Measurements from ENCODE around the gene KIF2C.
A peak's percentile ranks its signal among the peaks of the same experiment; 100 is the strongest.
"Not testable (repeated sequence)": the region's sequence is repeated elsewhere in the genome, so short reads cannot be mapped to it uniquely, and the experiment has no call there.

The KIF2C gene

DNA sequence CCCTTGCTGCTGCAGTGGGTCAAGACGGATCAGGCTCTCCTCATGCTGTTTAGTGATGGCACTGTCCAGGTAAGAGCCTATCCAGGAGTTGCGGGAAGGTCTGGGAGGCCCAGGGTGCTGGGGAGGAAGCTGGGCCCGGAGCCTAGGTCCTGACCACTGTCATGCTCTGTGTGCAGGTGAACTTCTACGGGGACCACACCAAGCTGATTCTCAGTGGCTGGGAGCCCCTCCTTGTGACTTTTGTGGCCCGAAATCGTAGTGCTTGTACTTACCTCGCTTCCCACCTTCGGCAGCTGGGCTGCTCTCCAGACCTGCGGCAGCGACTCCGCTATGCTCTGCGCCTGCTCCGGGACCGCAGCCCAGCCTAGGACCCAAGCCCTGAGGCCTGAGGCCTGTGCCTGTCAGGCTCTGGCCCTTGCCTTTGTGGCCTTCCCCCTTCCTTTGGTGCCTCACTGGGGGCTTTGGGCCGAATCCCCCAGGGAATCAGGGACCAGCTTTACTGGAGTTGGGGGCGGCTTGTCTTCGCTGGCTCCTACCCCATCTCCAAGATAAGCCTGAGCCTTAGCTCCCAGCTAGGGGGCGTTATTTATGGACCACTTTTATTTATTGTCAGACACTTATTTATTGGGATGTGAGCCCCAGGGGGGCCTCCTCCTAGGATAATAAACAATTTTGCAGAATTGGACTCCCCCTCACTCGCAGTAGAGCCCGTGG, 65.8 kb downstream of the KIF2C start:
- H3K27ac Mint-ChIP-seq = peak overlapping the region; percentile 65
- H3K36me3 Mint-ChIP-seq = peaks cover 11% of the 10 kb centered on the region
- no peaks in the 10 kb centered on the region for H3K9me3 Mint-ChIP-seq
- peaks cover 49% of the 10 kb centered on the region for H3K4me1 Mint-ChIP-seq
- no peaks in the 10 kb centered on the region for H3K27me3 Mint-ChIP-seq
- ATAC-seq (ENCODE audit: low read depth) (no peak), DNase-seq (ENCODE audit: low spot score in 2 of 2) (no peak)
- H3K4me3 Mint-ChIP-seq = no peak overlapping the region

GRCh38 chr1:44806025-44806703, 66.5 kb downstream of the KIF2C start:
- DNase-seq (ENCODE audit: low spot score in 2 of 2) (no peak), ATAC-seq (ENCODE audit: low read depth) (no peak)
- Mint-ChIP-seq H3K36me3 (peaks cover 11% of the 10 kb centered on the region), H3K4me3 (no peak overlapping the region), H3K27ac (no peak overlapping the region), H3K9me3 (no peaks in the 10 kb centered on the region), H3K4me1 (peaks cover 51% of the 10 kb centered on the region), H3K27me3 (no peaks in the 10 kb centered on the region)

DNA sequence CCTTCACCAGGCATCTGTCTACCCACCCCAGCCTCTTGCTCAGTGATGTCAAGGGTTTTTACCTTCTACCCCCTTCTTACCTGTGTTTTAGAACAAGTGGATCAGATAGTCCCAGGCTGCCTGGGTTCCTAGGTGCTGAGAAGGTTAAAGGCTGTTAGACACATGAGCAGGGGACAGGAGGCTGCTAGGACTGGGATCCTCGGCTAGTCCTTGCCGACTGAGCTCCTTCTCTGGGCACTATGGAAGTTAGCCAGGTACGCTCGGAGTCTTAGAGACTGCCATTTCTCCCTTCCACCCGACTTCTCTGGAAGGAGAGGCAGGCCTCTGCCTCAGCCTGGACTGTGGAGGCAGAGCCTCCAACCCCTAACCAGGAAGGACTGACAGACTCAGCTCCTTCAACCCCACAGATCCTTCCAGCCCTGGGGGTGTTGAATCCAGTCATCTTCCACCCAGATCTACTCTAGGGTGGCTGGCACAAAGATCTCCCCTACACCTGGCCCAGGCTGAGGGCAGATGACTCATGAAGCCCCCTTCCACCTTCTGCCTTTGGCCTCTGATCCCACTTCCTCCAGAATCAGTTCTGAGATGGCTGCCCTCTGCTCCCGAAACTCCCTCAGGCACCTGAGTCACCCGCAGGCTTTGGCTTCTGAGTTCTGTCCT, 67.2 kb downstream of the KIF2C start, which contains the start of gene DYNLT4:
DYNLT4 (minus strand) TSS at position 648 of the 660 bp plus-strand sequence. CDS start 683 bp downstream, outside the sequence.
- DNase-seq (ENCODE audit: low spot score in 2 of 2) = no peak
- peaks cover 11% of the 10 kb centered on the region for H3K36me3 Mint-ChIP-seq
- H3K27me3 Mint-ChIP-seq = no peaks in the 10 kb centered on the region
- no peak for ATAC-seq (ENCODE audit: low read depth)
- H3K27ac Mint-ChIP-seq = peak within 1 kb of the TSS; percentile 97
- no peaks in the 10 kb centered on the region for H3K9me3 Mint-ChIP-seq
- peak within 1 kb of the TSS; percentile 71 for H3K4me3 Mint-ChIP-seq
- peaks cover 54% of the 10 kb centered on the region for H3K4me1 Mint-ChIP-seq

DNA sequence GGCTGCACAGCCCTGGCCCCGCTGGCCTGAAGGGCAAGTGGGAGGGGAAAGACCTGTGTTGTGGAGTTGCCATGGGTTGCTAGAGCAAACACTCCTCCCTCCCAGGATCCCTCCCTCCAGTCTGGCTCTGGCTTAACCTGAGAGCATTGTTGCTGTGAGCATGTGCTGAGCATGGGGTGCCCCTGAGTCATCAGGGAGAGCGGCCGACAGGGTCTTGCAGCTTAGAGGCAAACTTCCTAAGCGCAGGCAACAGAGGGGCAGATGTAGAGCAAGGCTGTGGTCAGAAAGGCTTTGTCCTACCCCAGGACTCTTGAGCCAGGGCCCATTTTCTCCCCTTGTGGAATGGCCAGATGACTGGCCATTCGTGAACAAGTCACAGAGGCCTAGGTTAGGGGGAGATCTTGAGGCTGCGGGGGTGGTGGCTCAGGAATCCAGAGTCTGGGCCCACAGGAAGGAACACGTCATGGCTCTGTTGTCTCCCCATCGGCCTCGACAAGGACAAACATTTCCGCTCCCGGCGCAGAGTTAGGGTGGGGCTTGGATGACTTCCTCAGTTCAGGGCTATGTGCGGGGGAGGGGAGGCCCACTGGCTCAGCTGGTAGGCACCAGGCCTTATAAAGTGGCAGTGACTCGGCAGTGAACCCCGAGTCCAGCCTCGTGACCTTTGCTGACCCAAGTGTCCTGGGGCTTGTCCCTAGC, 67.9 kb downstream of the KIF2C start:
- no peaks in the 10 kb centered on the region for H3K9me3 Mint-ChIP-seq
- peak overlapping the region; percentile 71 for H3K4me3 Mint-ChIP-seq
- peak overlapping the region; percentile 97 for H3K27ac Mint-ChIP-seq
- H3K36me3 Mint-ChIP-seq = peaks cover 11% of the 10 kb centered on the region
- H3K27me3 Mint-ChIP-seq = no peaks in the 10 kb centered on the region
- DNase-seq (ENCODE audit: low spot score in 2 of 2) = peak in 1 of 2 donors; percentile 50
- H3K4me1 Mint-ChIP-seq = peaks cover 52% of the 10 kb centered on the region
- ATAC-seq (ENCODE audit: low read depth) = peak; percentile 61

GRCh38 chr1:44808063-44808937, 68.7 kb downstream of the KIF2C start, which contains the start of gene BTBD19:
Gene BTBD19, plus strand, starts transcription at chr1:44808523. Its CDS starts 298 bp downstream, at chr1:44808821.
- H3K9me3 Mint-ChIP-seq = no peaks in the 10 kb centered on the region
- H3K4me1 Mint-ChIP-seq = peaks cover 46% of the 10 kb centered on the region
- H3K27ac Mint-ChIP-seq = peak within 1 kb of the TSS; percentile 97
- H3K27me3 Mint-ChIP-seq = no peaks in the 10 kb centered on the region
- ATAC-seq (ENCODE audit: low read depth) = peak; percentile 18
- no peak for DNase-seq (ENCODE audit: low spot score in 2 of 2)
- peaks cover 7% of the 10 kb centered on the region for H3K36me3 Mint-ChIP-seq
- H3K4me3 Mint-ChIP-seq = peak within 1 kb of the TSS; percentile 71

DNA sequence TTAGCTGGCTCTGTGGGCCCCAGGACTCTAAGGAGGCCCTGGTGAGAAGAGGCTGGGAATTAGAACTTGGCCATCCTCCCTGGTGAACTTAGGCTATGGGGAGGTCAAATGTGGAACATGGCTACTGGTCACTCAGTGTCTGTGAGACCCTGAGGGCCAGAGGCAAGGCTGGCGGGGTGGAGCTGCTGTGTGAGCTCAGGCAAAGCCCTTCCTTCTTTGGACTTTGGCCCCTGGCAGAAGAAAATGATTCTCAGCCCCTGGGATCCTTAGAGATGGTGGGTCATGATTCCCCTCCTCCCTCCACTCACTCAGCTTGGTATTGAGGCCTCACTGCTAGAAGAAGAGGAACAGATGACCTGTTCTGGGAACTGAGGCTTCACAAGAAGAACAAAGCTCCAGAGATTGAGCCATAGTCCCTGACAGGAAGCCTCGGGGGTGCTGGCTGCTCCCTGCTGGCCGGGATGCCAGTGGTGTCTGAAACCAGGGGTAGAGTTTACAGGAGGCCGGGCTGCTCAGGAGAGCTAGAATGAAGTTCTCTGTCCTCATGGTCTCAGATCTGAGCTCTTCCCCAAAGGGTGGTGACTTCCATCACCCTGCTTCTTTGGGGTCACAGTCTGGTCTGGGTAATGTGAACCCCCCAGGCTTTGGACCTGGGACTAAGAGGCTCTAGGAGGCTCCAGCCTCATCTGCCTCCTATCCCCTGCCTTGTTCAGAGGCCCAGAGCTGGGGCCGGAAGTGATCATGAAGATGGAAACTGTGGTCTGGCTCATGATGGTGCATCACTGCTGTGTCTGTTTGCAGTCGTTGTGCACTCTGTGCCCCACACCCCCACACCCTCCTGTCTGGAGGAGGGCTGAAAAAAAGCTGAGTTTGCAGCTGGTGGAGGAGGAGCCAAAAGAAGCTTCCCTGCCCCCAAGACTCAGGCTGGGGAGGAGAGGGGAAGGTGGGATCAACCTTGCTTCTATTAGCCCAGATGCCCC, 69.6 kb downstream of the KIF2C start:
- Mint-ChIP-seq H3K36me3 (peaks cover 3% of the 10 kb centered on the region), H3K9me3 (no peaks in the 10 kb centered on the region), H3K4me3 (peak overlapping the region; percentile 53), H3K4me1 (peaks cover 48% of the 10 kb centered on the region), H3K27ac (peak overlapping the region; percentile 97), H3K27me3 (no peaks in the 10 kb centered on the region)
- DNase-seq (ENCODE audit: low spot score in 2 of 2) (peak in 1 of 2 donors; percentile 46), ATAC-seq (ENCODE audit: low read depth) (peak; percentile 62)

DNA sequence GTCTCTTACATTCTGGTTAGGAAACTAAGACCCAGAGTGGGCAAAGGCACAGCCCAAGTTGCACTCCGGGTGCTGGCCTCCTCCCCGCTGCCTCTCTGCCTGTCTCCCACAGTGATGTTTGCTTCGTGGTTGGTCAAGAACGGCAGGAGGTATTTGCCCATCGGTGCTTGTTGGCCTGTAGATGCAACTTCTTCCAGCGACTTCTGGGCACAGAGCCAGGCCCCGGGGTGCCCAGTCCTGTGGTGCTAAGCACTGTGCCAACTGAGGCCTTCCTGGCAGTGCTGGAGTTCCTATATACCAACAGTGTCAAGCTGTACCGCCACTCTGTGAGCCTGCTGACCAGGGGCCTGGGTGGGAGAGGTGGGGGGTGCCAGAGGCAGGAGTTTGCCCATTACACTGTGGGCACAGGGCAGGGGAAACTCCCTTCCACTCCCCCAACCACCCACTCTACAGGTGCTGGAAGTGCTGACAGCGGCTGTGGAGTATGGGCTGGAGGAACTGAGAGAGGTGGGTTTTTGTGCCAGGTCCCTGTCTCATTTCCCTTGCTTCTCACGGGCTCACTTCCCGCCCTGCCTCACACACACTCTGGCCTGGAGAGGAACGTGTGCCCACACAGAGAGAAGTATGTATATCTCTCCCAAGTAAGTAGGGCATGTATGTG, 70.6 kb downstream of the KIF2C start:
- Mint-ChIP-seq H3K4me1 (peaks cover 54% of the 10 kb centered on the region), H3K27ac (peak overlapping the region; percentile 97), H3K27me3 (no peaks in the 10 kb centered on the region), H3K9me3 (no peaks in the 10 kb centered on the region), H3K4me3 (no peak overlapping the region), H3K36me3 (peaks cover under 1% of the 10 kb centered on the region)
- ATAC-seq (ENCODE audit: low read depth) = peak; percentile 14
- no peak for DNase-seq (ENCODE audit: low spot score in 2 of 2)

DNA sequence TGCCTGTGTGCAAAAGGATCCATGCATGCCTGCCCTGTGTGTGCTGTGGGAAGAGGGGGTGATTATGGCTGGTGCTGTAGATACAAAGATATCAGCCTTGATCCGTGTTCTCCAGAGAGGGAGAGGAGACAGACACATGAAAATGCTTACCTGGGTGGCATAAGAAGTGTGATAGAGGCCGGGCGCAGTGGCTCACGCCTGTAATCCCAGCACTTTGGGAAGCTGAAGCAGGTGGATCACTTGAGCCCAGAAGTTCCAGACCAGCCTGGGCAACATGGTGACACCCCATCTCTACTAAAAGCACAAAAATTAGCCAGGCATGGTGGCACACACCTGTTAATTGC, 71.1 kb downstream of the KIF2C start:
- H3K27me3 Mint-ChIP-seq; DNase-seq (ENCODE audit: low spot score in 2 of 2); ATAC-seq (ENCODE audit: low read depth); H3K36me3 Mint-ChIP-seq; H3K9me3 Mint-ChIP-seq; H3K4me3 Mint-ChIP-seq: not testable (repeated sequence)
- peak overlapping the region; percentile 97 for H3K27ac Mint-ChIP-seq
- H3K4me1 Mint-ChIP-seq = peaks cover 55% of the 10 kb centered on the region

DNA sequence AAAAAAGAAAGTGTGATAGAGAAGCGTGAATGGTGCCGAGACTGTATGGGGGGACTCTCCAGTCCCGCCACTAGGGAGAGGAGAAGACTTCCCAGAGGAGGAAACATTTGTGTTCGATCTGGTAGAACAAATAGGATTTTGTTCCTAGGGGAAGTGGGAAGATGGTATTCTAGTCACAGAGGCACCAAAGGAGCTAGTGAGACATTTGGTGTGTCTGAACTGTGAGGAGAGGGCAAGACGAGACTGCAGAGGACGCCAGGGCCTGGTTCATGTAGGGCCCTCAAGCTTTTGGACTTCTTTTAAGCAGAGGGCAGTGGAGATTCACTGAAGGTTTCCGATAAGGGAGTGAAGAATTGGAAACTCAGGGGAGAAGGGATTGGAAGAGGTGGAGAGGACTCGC, 71.6 kb downstream of the KIF2C start:
- H3K36me3 Mint-ChIP-seq = no peaks in the 10 kb centered on the region
- H3K27me3 Mint-ChIP-seq = no peaks in the 10 kb centered on the region
- H3K9me3 Mint-ChIP-seq = no peaks in the 10 kb centered on the region
- H3K27ac Mint-ChIP-seq = no peak overlapping the region
- no peak for DNase-seq (ENCODE audit: low spot score in 2 of 2)
- peaks cover 55% of the 10 kb centered on the region for H3K4me1 Mint-ChIP-seq
- no peak for ATAC-seq (ENCODE audit: low read depth)
- H3K4me3 Mint-ChIP-seq = peak overlapping the region; percentile 16

GRCh38 chr1:44812822-44813543, 73.3 kb downstream of the KIF2C start:
- Mint-ChIP-seq H3K36me3 (no peaks in the 10 kb centered on the region), H3K4me3 (peak overlapping the region; percentile 89), H3K27ac (no peak overlapping the region), H3K4me1 (peaks cover 43% of the 10 kb centered on the region), H3K9me3 (no peaks in the 10 kb centered on the region), H3K27me3 (no peaks in the 10 kb centered on the region)
- no peak for ATAC-seq (ENCODE audit: low read depth)
- DNase-seq (ENCODE audit: low spot score in 2 of 2) = no peak

- not testable (repeated sequence) for H3K9me3 Mint-ChIP-seq; H3K36me3 Mint-ChIP-seq; H3K27ac Mint-ChIP-seq; ATAC-seq (ENCODE audit: low read depth); DNase-seq (ENCODE audit: low spot score in 2 of 2); H3K27me3 Mint-ChIP-seq
- Mint-ChIP-seq H3K4me1 (peaks cover 32% of the 10 kb centered on the region), H3K4me3 (peak overlapping the region; percentile 37)
These were observed 76.3 kb downstream of the KIF2C start for GRCh38 chr1:44815926-44816325.
